Fibroblast of skin of scalp (primary cell): ENCODE measurements around the gene MYO9A.
"Not testable (repeated sequence)": the region's sequence is repeated elsewhere in the genome, so short reads cannot be mapped to it uniquely, and the experiment has no call there.

Experiments
- DNase-seq: peaks from one replicate; pipeline ENCODE4 v3.0.0-alpha.2; 2013

Gene MYO9A

DNA sequence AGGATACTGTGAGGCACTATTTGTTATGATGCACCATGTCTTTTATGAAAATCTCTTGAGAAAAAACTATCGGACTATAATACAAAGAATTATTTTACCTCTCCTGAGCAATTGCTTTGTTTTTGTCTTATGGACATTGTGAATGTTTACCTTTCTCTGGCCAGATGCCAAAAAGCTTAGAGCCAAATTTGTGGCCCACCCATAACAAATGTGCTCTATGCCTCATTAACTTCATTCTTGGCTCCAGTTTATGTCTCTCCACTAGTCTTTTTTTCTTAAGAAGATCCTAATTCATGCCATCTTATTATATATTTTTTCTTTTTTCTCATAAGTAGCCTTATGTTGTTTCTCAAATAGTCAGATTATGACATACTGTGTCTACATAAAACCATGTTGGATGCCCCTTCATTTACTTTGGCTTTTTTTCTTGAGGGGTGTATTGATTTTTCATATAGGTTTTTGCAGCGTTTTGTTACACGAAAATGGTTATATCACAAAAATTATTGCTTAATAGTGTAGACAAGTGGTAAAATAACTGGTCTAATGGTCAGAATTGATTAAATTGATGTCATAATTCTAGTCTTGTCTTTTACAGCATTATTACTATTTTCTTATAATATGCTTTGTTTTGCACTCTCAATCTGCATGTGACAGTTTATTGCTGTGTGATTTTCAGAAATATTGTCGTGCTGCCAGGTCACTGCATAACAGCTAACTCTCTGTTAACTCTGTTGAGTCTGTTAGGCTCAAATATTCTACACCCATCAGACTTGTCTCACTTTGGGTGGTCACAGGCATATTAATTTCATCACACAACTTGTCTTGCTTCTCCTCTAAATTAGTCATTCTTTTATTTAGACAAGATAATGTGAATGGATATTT lies 18.5 kb upstream of the MYO9A start:
- DNase-seq: no peak

DNA sequence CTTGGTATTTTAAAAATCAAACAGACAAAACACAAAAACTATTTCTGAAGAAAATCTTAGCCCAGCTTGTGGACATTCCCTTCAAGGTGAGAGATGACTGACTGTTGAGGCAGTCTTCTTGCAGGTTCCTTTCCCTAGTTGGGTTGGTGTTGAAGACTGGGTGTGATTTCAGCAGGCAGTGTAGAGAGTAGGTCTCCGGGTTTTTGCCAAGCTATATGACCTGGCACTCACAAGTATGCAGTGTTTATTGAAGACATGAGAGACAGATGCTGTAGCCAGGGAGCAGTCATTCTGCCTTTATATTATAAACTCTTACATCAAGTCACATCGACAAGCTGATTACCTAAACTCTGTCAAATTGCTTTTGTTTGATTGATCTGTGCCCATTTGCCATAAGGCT lies 17.8 kb upstream of the MYO9A start:
- no peak for DNase-seq

DNA sequence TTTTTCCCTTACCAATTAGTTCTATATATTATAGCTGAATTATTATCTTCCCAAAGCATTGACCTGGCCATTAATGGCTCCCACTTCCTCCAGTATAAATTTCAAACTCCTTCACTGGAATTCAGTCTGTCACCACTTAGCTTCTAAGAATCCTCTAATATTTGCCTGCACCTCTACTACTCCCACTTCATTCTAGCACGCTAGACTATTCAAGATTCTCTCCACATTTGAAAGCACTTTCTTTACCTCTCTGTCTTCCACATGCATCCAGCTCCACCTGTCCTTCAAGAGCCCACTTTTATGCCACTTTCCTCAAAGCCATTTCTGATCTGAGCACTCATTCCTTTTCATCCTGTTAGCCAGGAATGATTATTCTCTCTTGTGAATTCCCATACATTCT lies 15.3 kb upstream of the MYO9A start:
- DNase-seq: no peak

DNA sequence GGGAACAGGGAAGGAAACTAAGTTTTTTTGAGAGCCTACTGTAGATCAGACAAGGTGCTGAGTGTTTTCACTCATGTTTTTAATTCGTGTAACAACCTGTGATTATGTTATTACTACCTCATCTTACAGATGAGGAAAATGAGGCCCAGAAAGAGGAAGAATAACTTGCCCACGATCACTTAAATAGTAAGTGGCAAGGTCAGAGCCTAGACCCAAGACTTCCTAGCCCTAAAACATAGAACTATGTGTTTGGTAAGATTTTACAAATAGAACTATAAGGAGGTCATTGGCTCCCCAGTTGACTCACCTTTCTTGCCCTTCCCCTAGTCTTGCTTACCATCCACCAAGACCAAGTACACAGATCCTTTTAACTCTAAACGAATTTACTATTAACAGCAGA lies 14.0 kb upstream of the MYO9A start:
- DNase-seq: no peak

DNA sequence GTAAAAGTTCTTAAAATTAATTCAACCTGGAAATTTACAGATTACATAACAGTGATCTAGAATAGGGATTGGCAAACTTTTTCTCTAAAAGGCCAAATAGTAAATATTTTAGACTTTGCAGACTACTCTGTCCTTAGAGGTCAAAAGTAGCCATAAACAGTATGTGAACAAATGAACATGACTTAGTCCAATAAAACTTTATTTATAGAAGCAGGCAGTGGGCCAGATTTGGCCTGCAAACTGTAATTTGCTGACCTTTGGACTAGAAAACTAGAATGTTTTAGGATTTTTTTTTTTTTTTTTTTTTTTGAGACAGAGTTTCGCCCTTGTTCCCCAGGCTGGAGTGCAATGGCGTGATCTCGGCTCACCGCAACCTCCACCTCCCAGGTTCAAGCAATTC lies 12.3 kb upstream of the MYO9A start:
- no peak for DNase-seq

DNA sequence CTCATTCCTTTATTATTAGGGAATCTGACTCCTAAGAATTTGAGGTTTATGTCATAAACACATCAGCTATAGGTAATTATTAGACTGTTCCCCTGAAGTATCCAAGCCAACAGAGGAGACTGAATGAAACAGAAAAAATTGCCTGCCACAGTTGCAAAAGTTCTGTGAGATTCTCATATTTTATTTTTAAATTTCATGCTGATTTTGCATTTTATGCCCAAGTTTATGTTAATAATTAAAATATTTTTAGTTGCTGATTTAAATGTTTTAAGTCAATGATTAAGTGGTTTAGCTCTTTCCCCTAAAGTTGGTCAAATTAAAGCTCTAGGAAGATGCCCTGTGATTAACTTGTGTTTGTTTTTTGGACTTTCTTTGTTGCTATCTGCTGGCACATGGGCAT lies 10.4 kb upstream of the MYO9A start:
- DNase-seq: no peak

DNA sequence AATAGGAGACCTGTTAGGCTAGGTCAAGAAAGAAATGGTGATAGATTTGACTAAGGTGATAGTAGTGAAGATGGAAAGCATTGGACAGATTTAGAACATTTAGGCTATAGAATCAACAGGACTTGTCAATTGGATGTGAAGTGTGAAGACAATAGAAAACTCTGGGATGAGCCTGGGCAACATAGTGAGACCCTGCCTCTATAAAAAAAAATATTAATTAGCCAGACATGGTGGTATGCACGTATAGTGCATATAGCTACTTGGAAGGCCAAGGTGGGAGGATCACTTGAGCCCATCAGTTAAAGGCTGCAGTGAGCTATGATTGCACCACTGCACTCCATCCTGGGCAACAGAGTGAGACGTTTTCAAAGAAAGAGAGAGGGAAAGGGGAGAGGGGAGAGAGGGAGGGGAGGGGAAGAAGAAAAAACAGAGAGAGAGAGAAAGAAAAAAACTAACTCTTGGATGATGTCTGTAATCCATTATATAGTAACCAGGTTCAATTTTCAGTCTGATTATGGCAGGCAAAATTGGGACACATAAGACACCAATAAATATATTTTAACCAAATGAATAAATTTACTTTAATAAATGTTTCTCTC lies 9.9 kb upstream of the MYO9A start:
- DNase-seq: no peak

DNA sequence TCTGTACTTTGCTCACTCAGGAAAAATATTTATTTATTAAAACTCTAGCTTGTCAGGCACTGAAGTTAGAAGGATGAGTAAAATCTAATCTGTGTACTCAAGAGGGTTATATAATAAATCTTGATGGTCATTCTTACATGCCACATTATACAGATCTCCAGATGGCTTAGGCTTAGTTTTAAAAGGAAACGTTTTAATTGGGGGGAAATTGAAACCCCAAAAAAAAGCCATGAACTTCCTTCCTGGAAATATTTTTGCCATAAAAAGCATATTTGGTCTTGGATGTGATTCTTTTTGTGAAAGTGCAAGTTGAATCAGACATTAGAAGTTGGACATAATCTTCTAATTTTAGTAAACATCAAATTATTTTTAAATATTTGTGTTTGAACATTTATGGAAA lies 6.3 kb upstream of the MYO9A start:
- no peak for DNase-seq

DNA sequence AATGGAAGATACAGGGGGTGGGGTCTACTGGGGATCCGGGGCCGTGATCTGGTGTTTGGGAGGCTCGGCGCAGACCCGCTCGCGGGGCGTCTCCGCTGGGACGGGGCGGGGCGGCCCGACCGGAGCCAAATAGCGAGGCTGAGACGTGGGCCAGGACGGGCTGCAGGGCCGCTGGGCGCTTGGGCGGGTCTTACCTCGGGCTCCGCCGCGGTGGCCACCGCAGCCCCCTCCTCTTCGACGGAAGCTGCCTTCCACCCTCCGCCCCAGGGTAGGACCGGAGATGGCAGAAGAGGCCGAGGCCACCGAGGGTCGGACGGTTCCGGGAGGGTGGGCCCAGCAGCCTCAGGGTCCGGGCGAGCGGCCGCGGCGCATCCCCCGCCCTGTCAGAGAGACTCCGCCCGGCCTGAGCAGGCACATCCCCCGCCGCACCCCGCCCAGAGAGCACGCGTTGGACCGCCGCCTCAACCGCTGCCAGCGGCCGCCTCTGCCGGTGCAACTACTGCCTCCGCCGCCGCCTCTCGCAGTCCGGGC lies 399 bp downstream of the MYO9A start:
- peak; percentile 78 for DNase-seq

DNA sequence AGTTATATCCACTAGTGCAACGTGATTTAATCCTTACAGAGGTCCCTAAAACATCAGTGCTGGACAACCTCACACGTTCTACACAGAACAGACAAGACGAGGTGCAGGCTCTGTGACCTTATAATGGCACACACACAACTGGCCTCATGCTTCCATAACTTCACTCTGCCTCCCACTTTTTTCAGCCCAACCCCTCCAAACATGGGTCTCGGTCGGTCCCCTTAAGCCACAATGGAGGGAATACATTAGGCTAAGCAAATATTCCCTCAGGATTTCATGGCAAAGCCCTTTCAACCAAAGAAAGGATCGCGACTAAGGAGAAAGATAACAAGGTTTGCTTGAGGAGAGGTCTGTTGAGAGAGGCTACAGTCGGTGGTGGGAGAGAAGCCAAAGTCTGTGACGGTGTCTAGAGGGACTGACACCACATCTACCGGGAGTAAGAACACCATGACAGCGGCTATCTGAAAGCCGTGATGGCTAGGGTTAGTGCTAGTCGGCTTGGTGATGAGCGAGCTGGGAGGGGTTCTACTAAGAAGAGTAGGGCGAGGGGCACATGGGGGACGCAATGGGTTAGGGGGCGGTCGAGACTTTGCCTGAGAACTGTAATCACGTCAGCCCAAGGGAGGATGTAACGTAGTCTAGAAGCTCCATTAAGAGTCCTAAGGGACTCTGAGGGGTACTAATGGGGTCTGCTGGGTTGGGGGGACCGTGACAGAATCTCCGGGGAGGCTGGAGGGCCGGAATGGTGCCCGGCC lies 1.0 kb downstream of the MYO9A start:
- peak; percentile 13 for DNase-seq

DNA sequence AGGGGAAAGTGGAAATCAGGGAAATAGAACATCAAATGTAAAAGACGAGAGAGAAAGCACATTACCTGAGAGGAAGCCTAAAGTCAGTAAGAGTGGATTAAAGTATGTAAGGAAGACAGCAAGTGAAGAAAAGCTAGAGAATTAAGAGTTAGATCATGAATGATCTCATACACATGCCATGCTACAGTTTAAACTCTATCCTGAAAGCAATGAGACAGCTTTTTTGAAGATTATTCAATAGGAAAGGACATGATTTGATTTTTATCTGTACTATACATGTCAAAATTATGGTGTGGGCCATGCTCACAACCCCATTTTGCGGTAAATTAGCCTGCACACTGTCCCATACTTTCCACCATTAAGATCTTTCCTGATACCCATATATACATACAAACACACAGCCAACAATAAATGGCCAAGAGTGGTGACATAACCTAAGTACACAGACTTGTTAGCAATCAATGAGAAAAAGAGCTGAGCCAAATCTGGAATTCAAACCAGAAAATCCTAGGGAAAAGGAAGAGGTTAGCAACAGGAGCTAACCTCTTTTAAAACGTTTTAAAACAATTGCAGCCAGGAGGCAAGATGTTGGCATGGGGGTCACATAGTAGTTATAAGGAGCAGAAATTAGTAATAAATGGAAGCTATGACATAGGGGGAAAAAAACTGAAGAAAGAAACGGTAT lies 4.5 kb downstream of the MYO9A start:
- no peak for DNase-seq

DNA sequence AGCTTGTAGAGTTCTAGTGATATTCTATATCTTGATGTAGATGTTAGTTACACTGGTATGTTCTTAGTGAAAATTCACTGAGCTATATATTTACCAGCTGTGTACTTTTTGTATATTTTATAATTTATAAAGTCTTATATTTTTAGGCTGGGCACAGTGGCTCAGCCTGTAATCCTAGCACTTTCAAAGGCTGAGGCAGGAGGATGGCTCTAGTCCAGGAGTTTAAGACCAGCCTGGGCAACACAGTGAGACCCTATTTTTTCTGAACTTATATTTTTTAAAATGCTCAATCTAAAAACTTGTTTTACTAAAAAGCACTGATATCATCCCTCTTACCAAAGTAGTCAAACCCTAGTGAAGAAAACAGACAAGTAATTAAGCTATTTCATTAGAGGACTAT lies 5.1 kb downstream of the MYO9A start:
- DNase-seq: no peak

DNA sequence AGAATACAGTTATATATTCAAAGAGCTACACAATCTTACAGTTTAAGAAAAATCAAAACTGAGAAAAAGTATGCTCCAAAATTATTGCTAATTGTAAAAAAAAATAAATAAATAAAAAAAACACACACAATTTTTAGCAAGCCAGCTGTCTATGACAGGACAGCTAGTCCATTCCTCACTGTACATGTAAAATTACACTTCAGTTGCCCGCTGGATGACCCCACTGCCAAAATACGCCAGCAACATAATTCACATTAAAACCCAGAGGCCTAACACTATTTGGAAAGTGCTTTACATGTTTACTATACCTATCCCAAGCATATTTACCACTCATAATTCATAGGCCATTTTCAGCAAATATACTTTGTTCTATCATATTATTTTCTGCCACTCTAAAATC lies 5.8 kb downstream of the MYO9A start:
- DNase-seq: no peak

DNA sequence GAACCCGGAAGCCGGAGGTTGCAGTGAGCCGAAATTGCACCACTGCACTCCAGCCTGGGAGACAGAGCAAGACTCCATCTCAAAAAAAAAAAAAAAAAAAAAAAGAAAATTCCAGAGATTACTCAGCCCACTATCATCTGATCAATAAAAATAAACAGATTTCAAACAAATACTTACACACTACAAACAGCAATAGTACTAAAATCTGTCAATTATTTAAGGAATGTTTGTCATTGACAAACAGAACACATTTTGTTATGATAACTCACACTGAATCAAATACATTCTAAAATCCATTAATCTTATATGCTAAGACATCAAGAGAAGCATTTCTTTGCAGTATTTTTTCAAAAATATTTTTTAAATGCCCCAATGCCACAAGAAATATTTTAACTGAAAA lies 7.6 kb downstream of the MYO9A start:
- DNase-seq: peak; percentile 49

DNA sequence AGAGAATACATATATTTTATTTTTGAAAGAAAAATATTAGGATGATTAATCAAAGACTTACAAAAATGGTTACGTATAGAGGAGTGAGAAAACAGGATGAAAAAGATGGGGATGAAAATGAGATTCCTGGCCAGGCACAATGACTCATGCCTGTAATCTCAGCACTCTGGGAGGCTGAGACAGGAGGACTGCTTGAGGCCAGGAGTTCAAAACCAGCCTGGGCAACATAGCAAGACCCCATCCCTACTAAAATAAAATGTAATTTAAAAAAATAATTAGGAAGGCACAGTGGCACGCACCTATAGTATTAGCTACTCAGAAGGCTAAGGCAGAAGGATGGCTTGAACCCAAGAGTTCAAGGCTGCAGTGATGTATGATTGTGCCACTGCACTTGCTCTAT lies 11.9 kb downstream of the MYO9A start:
- DNase-seq: no peak

DNA sequence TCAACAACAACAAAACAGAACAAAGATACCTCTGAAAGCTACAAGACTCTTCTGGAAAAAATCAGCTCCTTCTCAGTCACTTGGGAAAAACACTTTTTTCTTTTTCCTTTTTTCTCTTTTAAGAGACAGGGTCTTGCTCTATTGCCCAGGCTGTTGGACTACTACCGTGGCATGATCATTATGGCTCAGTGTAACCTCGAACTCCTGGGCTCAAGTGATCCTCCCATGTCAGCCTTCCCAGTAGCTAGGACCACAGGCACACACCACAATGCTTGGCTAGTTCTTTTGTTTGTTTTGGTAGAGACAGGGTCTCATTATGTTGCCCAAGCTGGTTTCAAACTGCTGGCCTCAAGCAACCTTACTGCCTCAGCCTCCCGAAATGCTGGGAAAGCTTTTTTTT lies 12.8 kb downstream of the MYO9A start:
- DNase-seq: no peak

DNA sequence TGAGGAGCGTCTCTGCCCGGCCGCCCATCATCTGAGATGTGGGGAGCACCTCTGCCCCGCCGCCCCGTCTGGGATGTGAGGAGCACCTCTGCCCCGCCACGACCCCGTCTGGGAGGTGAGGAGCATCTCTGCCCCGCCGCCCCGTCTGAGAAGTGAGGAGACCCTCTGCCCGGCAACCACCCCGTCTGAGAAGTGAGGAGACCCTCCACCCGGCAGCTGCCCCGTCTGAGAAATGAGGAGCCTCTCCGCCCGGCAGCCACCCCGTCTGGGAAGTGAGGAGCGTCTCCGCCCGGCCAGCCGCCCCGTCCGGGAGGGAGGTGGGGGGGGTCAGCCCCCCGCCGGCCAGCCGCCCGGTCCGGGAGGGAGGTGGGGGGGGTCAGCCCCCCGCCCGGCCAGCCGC lies 17.4 kb downstream of the MYO9A start:
- not testable (repeated sequence) for DNase-seq

DNA sequence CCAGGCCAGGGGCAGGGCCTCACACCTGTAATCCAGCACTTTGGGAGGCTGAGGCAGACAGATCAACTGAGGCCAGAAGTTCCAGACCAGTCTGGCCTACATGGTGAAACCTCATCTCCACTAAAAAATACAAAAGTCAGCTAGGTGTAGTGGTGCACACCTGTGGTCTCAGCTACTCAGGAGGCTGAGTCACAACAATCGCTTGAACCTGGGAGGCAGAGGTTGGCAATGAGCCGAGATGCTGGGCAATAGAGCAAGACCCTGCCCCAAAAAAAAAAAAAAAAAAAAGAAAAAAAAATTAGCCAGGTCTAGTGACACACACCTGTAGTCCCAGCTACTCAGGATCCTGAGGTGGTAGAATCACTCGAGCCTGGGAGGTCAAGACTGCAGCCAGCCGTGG lies 18.8 kb downstream of the MYO9A start:
- no peak for DNase-seq

DNA sequence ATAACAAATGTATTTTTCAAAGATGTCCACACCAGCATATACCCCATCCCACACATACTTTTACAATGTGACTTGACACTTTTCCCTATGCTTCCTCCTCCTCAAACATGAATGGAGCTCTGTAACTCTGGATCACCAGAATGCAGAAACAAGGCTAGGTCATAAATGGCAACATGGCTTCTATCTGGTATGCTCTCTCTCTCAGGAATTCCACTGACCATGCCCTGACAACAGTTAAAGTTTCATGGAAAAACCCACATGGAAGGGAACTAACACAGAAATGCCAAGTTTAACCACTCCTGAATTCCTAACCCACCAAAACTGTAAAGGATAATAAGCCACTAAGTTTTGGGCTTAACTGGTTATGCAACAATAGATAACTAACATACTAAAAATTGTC lies 19.9 kb downstream of the MYO9A start:
- peak; percentile 38 for DNase-seq

DNA sequence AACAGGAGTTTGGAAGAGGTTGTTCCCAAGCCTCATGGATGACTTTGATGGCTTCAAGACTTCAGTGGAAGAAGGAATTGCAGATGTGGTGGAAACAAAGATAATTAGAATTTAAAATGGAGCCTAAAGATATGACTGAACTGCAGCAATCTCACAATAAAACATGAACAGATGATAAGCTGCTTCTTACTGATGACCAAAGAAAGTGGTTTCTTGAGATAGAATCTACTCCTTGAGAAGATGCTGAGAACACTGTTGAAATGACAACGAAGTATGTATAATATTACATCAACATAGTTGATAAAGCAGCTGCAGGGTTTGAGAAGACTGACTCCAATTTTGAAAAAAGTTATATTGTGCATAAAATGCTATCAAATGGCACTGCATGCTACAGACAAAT lies 21.2 kb downstream of the MYO9A start:
- DNase-seq: no peak

DNA sequence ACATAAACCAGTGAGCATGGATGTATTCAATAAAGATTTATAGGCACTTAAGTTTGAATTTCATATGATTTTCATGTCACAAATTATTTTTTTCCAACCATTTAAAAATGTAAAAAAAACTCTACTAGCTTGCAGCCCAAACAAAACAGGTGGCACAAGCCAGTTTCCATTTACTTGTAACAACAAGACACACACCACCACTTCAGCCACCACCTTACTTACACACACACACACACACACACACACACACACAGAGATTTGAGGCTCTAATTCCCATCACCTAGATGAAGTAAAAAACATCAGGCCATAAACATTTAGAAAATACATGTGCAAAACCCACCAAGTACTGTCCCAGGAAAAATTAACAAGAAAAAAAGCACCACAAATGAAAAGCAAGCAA lies 25.3 kb downstream of the MYO9A start:
- no peak for DNase-seq

DNA sequence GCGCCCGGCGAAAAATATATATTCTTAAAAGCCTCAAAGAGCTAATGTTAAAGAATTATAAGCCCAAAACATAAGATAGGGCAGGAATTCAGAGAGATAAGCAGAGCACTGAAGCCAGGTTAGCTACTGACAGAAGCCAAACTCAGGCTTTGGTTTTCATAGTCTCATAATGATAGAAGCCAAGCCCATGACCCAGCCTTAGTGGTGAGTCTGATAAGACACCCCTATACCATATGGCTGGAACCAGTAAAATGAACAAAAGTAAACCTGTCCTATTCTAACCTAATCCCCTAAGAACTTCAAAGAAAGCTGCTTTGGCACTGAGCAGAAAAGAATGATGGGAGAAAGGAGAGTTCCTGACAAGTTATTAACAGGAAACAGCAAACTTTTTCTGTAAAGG lies 25.9 kb downstream of the MYO9A start:
- DNase-seq: no peak
